ENCODE results near the gene SPATA21.
"Not testable (repeated sequence)": the region's sequence is repeated elsewhere in the genome, so short reads cannot be mapped to it uniquely, and the experiment has no call there.

The SPATA21 gene, protein sequence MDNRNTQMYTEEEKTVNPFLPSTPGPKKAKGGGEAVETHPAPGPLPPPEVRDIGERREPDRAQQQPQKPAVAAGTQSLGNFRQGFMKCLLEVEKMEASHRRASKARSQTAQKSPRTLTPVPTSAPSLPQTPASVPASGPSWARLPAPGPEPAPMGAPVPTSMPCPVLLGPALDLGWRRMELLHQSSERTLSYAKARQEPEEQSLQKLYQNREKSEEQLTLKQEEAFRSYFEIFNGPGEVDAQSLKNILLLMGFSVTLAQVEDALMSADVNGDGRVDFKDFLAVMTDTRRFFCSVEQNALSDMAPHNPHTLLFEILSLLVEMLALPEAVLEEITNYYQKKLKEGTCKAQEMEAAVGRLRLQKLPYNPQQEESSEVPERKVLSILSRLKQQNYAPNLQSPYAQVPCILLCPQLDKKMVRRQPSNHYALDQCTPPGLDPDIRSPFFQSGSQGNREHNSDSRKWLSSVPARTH

DNA sequence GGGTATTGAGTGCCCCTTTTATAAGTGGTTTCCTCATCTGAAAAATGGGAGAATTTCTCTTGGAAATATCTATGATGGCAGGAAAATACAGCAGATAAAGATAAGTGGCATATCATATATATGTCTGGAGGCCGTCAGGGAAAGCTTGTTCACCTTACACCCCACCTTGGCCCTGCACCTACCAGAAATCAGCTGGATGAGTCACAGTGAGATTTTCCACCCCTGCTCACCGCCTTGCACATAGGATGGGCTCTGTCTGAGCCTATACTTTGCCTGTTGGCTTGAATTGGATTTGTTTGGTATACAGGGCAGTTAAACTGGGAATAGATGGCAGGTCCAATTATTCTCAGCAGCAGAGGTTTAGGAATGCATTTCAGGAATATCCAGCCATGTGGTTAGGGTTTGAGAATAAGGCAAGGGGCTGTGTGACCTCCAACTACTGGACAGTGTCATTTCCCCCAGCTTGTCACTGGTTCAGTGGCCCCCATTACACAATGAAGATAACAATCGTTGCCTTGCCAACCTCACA lies at the start of gene SPATA21:
SPATA21 (minus strand) TSS at position 479 of the 529 bp plus-strand sequence. CDS start 6,053 bp downstream, outside the sequence.
- no peak for DNase-seq

DNA sequence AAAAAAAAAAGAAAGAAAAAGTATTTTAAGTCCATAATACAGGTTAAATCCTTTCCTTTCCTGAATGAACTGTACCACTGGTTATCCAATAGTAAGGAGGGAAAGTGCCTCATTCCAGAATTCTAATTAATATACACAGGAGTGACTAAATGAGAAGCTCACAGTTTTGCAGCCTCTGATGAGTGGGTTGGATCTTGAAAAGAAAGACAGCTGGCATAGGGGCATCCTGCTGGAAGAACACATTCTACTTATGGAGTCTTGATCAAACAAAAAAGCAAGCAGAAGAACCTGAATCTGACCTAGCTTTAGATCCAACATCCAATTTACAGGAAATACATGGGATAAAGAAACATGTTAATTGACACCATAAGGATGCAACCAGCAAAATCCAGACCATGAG lies 49.8 kb upstream of the SPATA21 start:
- DNase-seq: not testable (repeated sequence)

DNA sequence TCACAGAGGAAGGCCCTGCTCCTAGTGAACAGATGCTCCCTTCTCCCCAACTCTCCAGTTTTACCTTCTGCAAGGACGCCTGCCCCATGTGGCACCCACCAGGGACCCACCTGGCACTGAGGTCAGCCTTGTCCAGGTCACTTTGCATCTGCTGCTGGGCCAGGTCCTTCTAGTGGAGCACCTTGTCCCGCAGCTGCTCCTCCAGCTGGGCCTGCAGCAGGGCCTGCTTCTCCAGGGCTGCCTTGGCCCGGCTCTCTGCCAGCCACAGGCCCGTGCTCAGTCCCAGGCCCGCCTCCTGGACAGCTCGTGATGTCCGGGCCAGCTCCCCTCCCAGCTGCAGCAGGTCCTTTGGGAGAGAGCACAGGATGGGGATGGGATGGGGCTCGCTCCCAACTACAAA lies 49.1 kb upstream of the SPATA21 start:
- DNase-seq: not testable (repeated sequence)

DNA sequence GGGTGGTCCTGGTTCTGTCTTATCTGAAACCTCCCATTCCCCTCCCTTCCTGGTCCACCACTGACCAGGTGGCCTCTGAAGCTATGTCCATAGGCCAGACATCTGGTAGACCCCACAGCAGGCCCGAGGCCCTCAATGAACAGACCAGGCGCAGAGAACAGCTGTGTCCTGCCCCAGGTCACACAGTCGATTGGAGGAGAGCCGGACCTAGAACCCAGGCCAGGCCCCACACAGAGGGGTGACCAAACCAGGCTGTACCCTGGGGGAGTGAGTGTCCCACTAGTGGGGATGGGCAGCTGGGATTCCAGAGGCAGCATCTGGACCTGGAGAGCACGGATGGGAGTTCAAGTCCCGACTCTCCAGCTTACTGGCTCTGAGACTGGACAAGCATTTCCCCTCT lies 47.7 kb upstream of the SPATA21 start:
- no peak for DNase-seq

DNA sequence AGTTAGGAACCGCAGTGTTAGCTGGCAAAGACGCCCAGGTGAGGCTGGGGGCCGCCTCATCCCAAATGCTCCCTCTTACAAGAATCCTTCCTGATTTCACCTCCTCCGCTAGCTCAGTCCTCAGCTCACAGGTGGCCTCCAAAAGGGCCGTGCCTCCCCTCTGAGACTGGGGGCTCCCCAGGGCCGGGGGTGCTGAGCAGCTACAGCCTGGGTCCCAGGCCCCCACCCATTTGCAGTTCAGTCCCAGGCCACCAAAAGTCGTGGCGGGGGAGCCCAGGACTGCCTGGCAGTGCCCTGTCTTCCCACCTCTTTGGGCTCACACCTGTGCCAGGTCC lies 47.2 kb upstream of the SPATA21 start:
- DNase-seq: no peak

DNA sequence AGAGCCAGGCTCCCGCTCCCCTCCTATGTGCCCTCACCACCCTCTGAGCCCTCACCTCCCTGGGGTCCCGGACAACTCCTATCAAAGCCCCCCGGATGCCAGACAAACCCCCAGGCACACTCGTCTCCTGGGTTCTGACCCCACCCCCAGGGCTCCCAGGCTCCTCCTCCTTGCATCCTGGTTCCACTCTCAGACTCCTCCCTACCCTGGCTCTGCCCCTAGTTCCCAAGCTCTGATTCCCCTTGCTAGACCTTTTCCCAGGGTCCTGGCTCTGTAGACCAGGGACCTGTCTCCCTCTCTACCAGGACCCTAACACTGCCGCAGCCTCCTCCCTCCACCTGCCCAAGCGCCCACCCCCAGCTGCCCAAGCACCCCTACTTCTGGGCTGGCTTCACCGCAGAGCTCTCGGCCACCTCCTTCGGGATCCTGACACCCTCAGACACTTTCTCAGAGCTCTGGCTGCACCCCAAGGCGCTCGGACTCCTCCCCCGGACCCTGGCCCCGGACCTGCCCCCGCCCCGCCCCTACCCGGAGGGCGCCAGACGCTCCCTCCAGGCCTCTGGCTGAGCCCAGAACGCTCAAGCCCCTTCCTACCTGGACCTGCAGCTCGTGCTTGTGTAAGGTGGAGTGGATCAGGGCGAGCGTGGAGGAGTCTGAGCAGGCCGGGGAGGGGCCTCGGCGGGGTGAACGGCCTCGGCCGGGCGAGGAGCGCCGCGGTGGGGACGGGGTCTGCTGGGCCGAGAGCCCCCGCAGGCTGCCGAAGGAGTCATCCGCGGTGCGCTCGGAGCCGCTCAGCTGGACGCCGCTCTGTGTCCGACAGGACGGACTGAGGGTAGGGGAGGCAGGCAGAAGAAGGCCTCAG lies 46.6 kb upstream of the SPATA21 start:
- DNase-seq: not testable (repeated sequence)

DNA sequence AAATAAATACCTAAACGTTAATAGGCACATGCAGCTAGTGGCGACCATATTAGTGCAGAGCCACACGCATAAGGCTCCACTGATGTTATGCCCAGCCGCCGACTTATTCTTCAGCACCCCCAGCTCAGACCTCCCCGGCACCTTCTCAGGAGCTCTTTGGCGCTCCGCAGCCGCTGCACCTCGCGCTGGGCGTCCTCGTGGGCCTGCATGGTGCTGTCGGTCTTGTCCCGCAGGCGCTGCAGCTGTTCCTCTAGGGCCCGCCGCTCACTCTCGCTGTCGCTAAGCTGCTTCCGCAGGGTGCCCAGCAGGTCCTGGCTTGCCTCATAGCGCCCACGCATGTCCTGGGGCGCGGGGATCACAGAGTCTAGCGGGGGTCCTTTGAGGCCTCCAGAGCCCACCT lies 45.9 kb upstream of the SPATA21 start:
- DNase-seq: not testable (repeated sequence)

DNA sequence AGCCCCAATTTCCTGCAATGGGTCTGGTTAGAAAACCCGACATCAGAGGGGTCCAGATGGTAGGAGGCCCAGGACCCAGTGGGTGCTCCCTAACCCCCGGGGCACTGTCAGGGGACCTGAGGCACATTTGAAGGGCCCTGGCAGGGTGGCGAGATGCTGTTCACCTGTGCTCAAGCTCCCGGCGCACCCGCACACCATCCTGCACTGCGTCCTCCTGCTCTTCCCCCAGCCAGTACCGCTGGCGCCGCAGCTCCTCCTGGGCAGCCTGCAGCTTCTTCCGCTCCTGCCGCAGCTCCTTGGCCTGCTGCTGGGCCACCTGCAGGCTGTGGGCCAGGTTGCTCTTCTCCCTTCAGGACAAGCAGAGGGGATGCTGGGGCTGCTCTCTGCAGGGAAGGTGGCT lies 40.9 kb upstream of the SPATA21 start:
- no peak for DNase-seq

DNA sequence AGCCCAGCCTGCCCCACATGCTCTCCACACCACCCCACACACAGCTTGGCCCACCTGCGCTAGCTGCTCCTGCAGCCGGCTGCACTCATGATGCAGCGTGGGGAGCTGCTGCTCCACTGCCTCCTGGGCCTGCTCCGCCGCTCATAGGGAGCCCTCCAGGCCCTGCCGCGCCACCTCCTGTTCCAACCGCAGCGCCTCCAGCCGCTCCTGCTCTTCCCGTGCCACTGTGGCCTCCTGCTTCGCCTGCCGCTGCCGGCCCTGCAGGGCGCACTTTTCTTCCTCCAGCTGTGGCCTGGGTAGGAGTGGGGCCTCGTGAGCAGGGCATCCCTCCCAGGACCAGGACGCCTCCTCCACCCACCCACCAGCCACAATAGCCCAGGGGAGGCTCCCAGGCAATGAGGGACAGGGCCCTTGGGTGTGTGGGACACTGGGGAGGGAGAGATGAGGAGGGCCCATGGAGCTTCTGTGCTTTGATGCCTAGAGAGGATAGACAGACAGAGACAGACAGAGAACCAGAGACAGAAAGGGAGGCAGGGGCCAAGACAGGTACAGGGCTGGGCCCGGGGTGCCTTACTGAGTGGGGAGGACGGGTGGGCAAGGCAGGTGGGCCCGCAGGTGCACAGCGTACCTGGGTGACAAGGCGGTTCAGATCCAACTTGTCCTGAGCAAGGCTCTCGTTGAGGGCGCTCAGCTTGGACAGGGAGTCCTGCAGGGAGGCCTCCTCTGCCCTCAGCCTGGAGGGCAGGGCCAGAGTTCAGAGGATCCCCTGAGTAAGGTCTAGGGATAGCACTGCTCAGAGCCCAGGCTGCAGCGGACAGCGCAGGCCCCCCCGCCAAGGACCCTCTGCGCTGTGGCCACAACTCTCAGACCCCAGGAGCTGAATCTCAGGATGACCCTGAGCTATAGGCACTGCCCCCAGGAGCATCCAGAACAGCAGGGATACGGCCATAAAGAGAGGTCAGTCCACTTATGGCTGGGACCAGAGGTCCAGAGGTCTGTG lies 38.8 kb upstream of the SPATA21 start:
- not testable (repeated sequence) for DNase-seq

DNA sequence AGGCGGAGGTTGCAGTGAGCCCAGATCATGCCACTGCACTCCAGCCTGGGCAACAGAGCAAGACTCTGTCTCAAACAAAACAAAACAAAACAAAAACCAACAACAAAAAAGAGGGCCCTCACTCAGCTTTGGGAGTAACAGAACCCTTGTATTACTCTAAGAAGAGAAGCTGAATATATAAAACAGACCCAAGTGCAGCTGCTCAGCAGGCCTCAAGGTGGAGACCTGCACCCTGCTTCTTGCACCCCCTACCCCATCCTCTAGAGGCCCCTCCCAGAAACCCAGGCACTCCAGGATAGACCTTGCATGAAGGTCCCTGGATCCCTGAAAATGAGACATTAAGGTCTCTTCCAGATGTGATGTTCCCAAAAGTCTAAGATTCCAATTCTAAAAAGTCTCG lies 37.7 kb upstream of the SPATA21 start:
- DNase-seq: not testable (repeated sequence)

DNA sequence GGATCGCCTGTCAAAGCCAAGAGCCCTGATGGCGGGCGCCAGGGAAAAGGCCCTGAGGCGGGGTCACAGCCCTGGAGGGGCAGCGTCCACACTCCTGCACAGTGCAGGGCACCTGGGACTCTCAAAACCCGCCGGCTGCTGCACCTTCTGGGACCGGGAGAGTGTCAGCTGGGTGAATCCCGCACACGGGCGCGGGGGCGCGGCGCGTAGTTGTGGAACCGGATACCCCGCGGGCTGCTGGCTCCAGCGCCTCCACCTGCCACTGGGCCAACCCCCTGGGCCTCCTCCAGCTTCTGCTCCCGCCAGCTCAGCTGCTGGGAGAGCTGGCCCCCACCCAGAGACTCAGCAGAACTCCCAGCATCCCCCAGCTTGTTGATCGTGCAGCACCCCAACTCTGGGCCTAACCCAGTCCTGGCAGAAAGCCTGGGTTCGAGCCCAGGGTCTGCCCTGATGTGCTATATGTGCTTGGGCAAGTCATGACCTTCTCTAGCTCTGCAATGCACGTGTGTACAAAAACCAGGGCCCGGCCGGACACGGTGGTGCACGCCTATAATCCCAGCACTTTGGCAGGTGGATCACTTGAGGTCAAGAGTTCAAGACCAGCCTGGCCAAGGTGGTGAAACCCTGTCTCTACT lies 37.1 kb upstream of the SPATA21 start:
- DNase-seq: no peak

DNA sequence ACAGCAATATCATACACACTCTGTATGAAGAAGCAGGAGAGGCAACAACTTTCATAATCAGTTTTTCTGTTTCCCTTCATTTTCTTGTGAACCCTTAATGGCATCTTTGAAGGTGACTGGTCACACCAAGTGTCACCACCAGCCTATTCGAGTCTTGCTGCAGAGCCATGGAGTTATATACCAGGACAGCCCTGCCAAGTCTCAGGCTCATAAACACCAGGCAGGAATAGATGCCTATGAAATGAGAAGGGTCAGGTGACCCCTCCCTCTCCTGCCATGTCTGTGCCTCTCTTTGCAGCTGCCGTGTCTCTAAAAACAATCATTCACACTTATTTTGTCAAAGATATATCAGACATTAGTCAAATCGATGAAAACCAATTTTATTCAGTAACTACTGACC lies 31.3 kb upstream of the SPATA21 start:
- no peak for DNase-seq

DNA sequence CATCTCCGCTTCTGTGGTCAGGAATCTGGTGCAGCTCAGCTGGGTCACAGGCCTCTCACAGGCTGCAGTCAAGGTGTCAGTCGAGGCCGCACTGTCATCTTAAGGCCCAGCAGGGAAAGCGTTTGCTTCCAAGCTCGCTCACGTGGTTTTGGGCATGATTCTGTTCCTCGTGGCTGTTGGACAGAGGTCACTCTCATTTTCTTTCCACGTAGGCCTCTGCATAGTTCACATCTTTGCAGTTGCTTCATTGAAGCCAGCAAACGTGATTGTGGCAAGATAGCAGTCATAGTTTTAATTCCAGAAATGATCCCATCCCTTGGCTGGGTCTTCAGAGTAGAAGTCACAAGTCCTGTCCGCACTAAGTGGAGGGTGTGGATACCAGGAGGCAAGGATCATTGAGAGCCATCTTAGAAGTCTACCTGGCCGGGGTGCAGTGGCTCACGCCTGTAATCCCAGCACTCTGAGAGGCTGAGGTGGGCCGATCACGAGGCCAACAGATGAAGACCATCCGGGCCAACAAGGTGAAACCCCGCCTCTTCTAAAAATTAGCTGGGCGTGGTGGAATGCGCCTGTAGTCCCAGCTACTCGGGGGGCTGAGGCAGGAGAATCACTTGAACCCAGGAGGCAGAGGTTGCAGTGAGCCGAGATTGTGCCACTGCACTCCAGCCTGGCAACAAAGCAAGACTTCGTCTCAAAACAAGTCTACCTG lies 27.8 kb upstream of the SPATA21 start:
- no peak for DNase-seq

DNA sequence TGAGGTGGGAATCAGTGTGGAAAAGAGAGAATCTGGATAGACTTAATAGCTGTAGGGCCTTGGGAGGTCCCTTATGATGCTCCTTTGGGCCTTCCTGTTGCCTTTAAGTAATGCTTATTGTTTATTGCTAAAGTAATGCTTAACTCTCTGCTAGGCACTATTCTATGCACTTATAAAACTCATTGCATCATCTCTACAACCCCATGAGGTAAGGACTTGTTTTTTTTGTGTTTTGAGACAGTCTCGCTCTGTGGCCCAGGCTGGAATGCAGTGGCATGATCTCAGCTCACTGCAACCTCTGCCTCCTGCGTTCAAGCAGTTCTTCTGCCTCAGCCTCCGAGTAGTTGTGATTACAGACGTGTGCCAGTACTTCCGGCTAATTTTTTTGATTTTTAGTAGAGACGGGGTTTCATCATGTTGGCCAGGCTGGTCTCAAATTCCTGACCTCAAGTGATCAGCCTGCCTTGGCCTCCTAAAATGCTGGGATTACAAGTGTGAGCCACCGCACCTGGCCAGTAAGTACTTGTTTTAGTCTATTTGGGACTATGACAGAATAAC lies 25.6 kb upstream of the SPATA21 start:
- no peak for DNase-seq

DNA sequence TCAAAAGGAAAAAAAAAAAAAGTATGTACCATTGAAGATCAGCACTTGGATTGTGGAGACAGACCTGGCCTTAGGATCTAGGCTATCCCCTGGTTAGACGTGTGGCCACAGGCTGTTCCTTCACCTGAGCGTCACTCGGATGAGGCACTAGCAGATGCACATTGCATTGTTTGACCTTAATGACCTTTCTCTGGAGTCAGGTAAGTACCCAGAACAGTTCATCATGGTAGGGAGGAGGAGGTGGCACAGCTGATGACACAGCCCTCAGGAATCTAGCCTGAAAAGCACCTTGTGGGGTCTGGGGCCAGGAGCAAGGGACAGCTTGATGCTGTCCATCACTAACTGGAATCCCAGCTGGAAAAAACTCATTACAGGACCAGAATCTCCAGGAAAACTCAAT lies 24.5 kb upstream of the SPATA21 start:
- DNase-seq: no peak

DNA sequence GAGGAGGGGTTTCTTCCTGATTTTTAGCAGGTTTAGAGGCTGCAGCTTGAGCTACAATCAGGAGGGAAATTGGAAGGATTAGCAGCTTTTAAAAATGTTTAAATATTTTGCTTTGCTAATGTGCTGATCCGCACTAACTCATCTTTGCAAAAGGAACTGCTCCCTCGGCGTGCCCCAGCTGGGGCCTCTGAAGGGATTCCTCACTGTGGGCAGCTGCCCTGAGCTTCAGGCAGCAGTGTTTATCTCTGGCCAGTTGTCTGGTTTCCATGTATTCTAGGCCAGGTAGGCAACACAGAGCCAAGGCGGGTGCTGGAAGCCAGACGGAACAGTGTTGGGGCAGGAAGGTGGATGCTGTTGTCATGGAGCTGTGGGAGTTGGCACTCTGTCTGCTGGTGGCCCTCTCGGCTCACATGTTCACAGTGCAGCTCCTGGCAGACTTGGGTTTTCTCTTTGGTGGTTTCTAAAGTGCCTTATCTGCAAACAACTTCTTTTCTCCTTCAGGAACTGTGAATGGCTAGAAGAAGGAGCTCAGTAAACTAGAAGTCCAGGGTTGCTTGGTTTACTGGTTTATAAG lies 22.2 kb upstream of the SPATA21 start:
- no peak for DNase-seq

DNA sequence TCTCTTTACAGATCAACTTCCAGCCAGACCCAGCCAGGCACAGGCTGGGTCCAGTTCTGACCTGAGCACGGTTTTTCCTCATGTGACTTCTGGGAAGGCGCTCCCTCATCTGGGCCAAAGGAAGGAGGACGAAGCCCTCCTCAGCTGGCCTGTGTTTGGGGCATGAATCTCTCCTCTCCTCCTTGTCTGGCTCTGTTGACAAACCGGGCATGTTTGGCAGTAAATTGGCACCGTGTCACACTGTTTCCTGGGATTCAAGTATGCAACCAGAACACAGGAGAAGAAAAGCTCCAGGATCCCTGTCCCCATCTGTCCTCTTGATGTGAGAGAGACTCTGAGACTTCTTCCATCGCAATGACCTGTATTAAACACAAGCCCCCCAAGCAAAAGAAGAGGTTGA lies 21.6 kb upstream of the SPATA21 start:
- no peak for DNase-seq

DNA sequence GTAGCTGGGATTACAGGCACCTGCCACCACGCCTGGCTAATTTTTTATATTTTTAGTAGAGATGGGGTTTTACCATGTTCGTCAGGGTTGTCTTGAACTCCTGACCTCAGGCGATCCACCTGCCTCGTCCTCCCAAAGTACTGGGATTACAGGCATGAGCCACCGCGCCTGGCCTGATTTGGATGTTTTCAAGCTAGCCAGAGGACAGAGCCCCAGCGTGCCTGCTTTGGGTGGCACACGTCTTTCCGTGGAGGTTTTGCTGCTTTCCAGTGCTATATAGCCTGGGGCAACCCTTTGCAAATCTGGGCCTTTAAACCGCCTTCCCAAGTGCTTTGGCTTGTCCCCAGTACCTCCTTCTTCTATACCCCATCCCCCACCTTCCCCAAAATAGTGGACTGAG lies 18.9 kb upstream of the SPATA21 start:
- not testable (repeated sequence) for DNase-seq

DNA sequence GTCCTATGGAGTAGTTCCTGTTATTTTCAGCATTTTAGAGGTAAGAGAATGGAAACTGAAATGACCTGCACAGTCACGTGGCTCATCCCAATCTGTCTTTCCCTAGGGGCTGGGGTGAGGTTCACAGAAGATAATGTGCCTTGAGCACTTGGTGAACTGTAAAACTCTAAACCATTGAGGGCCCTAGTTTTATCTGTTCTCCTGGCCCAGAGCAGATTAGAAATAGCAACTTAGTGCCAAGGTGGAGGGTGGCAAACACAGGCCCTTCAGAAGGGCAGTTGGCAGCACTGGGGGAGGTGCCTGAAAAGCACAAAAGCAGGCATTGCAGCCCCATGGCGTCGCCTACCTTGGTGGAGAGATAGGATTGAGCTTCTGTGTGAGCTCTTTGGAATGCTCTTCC lies 17.7 kb upstream of the SPATA21 start:
- not testable (repeated sequence) for DNase-seq

DNA sequence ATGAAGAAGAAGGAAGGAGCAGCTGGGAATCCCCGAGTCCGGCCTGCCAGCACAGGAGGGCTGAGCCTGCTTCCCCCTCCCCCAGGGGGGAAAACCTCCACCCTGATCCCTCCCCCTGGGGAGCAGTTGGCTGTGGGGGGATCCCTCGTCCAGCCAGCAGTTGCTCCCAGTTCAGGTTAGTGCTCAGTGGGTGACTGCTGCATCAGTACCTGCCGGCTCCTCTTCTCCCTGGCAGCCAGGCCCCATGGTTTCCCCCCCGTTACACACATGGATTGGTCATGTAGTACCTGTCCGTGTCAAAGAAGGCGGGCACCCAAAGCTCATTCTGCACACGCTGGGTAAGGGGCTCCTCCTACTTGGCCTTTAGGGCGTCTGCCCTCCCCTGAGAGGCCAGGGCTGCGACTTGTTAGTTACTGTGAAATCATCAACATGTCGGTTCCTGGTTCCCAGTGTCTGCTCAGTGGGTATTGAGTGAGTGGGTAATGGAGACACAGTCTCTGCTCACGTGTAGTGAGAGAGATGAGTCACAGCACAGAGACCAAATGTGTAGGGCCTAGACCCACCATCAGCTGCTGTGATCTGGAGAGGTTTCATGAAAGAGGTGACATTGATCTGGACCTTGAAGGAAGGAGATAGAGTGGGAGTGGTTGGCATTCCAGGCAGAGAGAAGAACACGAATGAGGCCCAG lies 14.8 kb upstream of the SPATA21 start:
- no peak for DNase-seq

Measured in NCI-H1930 (cell line).